GM18870 (cell line): ENCODE results near the gene KRTAP2-1.
"Not testable (repeated sequence)": the region's sequence is repeated elsewhere in the genome, so short reads cannot be mapped to it uniquely, and the experiment has no call there.

Source experiments
- ATAC-seq: cut with Tn5 transposase; IDR thresholded peaks from one replicate; pipeline ENCODE4 v1.9.1; 2021; ENCODE audit warnings: moderate library complexity; ENCODE audit not compliant: unreplicated experiment

KRTAP2-1 gene, protein sequence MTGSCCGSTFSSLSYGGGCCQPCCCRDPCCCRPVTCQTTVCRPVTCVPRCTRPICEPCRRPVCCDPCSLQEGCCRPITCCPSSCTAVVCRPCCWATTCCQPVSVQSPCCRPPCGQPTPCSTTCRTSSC

DNA sequence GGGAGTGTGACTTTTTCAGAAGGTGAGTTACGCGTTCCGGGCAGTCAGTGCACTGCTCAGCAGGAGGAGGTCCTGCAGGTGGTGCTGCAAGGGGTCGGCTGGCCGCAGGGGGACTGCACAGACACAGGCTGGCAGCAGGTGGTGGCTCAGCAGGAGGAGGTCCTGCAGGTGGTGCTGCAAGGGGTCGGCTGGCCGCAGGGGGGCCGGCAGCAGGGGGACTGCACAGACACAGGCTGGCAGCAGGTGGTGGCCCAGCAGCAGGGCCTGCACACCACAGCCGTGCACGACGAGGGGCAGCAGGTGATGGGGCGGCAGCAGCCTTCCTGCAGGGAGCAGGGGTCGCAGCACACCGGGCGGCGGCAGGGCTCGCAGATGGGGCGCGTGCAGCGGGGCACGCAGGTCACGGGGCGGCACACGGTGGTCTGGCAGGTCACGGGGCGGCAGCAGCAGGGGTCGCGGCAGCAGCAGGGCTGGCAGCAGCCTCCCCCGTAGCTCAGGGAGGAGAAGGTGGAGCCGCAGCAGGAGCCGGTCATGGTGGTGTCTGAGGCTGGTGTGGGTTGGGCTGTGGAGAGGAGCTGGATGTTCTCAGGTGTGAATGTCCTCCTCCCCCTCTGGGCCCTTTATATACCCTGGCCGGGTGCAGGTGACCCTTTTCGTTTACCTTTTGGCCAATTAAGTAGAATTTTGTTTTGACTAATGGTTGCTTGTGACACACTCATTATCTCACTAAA, at the start of gene KRTAP2-1:
Gene KRTAP2-1 (minus strand): TSS at position 582 of the 731 bp plus-strand sequence. CDS start 49 bp downstream, at position 533.
- ATAC-seq = not testable (repeated sequence)

DNA sequence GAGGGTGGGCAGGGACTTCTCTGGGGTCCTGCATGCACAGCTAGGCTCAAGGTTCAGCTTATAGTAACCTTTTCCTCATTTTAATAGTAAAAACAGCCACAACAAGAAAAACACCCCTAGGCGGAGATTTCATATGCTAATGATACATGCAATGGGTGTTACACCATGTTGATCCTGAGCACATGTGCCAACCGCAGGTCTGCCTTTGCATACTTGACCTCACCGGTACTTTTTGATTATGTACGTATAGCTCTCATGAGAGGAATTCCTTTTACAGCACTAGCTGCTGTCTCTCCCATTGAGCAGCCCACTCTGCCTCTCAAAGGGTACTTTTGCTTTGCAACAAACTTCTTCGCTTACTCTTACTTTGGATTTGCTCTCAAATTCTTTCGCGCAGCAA, 48.9 kb upstream of the KRTAP2-1 start:
- ATAC-seq = no peak

DNA sequence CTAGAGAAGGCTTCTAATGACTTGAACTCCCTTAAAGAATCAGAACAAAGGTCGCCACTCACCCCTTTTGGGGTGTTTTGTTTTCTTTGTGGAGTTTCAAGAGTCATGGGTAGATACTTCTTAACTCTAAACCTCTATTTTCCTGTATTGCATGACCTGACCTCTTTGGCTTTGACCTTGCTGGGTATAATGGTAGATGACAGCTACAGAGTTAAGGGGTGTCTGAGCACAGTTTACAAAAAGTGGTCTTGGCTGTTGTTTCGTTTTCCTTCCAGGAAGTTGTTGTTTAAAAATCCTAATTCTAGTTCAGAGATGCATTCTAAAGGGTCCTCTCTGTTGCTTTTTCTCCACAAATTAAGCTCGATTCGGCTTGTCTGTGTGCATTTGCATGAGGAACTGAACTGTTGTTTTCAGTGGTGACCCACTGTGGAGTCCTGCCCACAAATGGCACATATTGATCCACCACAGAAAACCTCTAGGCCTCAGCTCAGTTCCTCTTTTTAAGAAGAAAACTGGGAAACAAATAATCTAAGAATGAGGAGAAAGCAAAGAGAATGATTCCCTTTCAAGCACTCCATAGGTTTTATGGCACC, 41.7 kb upstream of the KRTAP2-1 start:
- not testable (repeated sequence) for ATAC-seq

DNA sequence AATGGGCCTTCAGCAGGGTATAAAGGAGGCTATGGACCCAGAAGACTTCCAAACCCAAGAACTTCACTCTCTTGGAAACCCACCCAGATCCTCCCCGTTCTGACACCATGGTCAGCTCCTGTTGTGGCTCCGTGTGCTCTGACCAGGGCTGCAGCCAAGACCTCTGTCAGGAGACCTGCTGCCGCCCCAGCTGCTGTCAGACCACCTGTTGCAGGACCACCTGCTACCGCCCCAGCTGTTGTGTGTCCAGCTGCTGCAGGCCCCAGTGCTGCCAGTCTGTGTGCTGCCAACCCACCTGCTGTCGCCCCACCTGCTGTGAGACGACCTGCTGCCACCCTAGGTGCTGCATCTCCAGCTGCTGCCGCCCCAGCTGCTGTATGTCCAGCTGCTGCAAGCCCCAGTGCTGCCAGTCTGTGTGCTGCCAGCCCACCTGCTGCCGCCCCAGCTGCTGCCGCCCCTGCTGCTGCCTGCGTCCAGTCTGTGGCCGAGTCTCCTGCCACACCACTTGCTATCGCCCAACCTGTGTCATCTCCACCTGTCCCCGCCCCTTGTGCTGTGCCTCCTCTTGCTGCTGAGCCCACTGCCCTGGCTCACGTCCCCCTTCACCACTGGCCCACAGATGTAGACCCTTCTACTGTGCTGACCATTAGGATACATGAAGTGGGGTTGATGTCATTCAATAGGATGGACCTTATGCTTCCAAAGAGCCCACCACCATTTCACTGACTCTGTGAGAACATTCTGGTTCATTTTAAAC, 37.2 kb upstream of the KRTAP2-1 start, which contains the start of gene KRTAP4-7:
Gene KRTAP4-7 (plus strand): TSS at position 51 of the 757 bp plus-strand sequence. CDS start 57 bp downstream, at position 108.
- ATAC-seq = not testable (repeated sequence)

DNA sequence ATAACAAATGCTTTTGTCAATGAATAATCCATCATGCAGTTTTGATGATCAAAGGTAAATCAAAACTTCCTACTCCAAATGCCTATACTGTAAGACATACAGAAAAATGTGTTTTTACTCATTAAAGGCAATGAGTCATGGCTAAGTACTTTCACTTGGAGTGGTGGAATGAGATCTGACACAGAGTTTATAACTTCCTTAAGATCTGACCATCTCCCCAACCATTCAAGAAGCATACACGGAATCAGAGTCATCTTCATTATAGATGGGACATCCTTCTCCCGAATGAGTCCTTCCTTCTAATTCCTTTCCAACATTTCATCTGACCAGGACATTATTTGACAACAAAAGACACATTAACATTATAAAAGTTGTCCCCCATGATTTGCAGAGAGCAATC, 36.3 kb upstream of the KRTAP2-1 start:
- not testable (repeated sequence) for ATAC-seq

DNA sequence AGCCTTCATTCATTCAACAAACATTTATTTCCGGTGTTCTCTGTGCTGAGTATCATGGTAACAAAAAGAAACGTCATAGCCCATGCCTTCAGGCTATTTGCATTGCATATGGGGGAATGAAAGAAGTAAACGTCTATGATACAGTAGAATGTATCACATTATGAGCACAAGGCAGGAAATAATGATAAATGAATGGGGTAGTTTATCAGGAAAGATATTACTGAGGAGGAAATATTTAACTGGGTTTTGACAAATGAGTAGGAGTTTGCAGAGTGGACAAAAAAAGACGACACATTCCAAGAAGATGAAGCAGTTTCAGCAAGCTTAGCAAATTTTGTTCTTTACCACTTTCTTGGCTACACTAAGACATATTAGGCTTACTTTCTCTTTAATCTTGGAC, 35.5 kb upstream of the KRTAP2-1 start:
- ATAC-seq = no peak

DNA sequence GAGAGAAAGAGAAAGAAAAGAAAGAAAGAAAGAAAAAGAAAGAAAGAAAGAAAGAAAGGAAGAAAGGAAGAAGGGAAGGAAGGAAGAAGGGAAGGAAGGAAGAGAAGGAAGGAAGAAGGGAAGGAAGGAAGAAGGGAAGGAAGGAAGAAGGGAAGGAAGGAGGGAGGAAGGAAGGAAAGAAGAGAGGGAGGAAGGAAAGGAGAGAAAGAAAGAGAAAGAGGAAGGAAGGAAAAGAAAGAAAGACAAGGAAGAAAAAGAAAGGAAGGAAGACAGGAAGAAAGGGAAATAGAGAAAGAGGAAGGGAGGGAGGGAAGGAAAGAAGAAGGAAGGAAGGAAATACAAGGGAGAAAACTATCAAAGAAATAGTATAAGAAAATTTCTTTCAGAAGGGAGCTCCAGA, 29.7 kb upstream of the KRTAP2-1 start:
- no peak for ATAC-seq

DNA sequence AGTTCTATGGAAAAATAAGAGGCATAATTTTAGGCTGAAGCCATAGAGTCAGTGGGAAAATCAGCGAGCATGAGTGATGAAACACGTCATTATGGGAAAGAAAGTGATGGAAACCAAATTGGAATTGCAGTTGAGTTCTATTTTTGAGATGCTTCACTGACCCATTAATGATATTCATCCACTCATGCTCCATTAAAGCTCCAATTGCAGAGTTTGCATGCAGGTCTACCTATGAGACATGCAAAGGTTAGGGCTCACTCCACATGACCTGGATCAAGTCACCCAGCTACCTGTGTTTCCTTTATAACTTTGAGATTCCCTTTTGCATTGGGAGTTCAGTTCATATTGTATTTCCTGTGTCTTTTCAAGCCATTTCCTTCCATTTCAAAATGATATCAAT, 26.6 kb upstream of the KRTAP2-1 start:
- ATAC-seq = no peak

DNA sequence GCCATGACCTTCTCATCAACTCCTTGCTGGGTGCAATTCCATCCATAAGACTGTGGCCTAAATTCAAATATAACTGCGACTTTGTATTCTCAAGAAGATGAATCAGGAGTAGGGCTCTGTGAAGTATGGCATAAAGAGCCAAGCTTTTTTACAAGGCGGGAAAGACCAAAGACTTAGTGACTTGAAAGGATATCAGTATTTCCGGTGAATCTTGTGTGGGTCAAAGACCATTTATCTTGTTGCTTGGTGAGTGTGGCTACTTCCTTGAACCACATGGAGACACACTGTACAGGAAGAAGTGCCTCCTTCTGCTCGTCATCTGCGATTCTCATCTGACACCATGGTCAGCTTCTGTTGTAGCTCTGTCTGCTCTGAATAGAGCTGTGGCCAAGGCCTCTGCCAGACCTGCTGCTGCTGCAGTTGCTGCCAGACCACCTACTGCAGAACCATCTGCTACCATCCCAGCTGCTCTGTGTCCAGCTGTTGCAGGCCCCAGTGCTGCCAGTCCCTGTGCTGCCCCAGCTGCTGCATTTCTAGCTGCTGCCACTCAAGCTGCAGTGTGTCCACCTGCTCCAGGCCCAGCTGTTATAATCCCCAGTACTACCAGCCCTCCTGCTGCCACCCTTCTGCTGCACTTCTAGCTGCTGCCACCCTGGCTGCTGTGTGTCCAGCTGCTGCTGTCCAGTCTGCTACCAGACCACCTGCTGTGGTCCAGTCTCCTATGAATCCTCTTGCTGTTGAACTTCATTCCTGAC, 24.7 kb upstream of the KRTAP2-1 start:
- no peak for ATAC-seq

DNA sequence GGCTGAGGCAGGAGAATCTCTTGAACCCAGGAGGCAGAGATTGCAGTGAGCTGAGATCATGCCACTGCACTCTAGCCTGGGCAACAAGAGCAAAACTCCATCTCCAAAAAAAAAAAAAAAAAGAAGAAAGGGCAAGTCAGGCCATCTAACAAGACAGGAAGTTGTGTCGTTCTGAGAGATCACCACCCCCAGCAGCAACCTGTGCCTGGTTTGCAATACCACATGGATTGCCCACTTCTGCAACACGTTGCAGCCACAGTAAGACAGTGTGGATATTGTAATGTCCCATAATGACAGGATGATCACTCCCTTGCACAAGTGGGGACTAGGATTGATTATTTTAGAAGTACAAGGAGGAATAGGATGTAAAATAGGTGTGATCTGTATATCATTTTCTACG, 21.9 kb upstream of the KRTAP2-1 start:
- ATAC-seq = no peak

DNA sequence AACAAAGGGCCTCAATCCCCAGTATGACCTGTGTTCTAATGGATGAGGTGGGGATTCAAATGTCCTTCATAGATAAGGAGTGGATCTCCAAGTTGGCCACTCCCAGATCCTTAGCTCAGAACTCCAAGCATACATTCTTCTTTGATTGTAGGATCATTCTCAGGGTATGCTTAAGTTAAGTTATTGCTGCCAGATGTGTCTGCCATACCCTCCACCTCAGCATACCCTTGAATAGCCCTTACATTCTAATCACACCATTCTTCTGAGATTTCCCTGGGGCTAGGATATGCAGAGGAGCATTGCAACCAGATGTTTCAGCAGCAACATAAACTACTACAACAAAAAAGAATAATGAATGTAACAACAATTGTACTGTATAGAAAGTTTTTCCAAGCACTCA, 20.2 kb upstream of the KRTAP2-1 start:
- ATAC-seq = no peak

DNA sequence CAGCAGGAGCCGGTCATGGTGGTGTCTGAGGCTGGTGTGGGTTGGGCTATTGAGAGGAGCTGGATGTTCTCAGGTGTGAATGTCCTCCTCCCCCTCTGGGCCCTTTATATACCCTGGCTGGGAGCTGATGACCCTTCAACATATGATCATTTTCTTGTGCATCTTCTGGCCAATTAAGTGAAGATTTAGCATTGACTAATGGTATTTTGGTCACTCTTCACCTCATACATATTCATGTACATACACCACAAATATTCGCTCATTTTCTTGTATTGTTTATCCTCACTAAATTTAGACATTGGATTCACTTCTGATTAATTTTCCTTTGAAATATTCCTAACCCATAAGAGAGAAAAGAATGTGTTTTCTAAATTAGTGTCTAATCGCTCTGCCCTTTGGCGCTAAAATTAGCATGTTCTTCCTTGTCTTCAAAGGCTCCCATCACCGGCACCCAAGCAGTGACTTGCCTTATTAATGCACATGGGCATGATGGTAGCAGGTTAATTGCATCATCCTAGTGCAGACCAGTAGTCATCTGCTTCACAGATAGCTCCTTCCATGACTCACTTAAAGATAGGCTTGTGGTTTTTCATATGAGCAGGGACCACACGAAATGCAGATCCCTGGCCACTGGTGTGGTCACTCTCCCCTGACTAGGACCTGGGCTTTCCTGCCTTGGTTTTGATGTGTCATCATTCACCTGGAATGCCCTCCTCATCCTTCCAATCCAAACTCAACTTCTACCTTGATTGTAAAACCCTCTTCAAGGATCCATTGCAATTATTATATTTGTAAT, 18.9 kb upstream of the KRTAP2-1 start, which contains the start of gene KRTAP2-4:
Gene KRTAP2-4 (minus strand): TSS at position 51 of the 796 bp plus-strand sequence. CDS start 34 bp downstream, at position 17.
- ATAC-seq = no peak

DNA sequence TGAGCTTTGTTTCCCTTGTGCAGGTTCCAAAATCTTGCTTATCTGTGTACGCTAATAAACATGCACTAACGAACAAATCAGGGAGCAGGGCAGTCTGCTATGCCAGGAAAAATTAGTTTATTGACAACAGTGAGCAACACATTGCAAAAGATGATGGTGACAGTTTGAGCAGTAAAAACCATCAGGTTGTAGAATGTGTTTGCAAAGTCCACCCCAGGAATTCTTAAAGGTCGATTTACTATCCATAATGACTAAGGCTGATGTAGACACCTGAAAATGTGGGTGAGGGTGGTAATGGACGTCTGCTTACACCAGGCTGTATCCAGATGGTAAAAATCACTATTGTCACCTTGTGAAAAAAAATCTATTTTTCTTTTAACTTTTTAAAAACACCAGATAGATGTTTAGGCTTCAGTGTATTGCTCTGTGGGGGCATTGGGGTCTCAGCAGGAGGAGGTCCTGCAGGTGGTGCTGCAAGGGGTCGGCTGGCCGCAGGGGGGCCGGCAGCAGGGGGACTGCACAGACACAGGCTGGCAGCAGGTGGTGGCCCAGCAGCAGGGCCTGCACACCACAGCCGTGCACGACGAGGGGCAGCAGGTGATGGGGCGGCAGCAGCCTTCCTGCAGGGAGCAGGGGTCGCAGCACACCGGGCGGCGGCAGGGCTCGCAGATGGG, 18.0 kb upstream of the KRTAP2-1 start:
- not testable (repeated sequence) for ATAC-seq

DNA sequence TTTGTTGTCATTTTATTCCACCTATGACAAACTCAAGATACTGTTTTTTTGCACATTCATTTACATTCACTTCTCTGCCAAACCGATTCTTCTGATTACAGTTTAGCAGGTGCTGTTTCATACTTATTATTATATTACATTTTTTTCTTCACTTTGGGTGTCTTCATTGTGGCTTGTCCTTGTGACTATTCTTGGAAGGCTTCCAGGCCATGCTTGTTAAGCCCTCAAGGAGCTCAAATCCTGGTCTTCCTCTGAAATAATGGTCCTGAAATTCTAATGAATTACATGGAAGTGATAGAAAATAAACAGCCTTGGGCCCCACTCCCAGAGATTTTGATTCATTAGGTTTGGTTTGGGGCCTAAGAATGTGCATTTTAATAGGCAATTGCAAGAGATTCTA, 17.2 kb upstream of the KRTAP2-1 start:
- ATAC-seq = no peak

DNA sequence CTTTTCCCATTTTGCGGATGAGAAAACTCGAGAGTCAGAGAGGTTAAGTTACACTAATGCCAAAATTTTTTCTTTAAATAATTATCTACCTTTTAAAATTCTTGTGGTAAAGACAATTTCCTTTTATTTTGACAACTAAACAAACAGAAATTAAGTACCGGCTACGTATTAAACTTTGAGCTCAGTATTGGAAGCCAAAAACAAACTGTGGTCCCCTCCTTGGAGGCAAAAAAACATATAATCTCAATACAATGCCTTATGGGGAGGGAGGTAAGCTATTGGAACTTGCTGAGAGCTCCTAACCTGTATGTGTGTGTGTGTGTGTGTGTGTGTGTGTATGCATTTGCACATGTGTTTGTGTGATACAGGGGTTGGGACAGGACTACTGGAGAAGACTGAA, 16.3 kb upstream of the KRTAP2-1 start:
- no peak for ATAC-seq

DNA sequence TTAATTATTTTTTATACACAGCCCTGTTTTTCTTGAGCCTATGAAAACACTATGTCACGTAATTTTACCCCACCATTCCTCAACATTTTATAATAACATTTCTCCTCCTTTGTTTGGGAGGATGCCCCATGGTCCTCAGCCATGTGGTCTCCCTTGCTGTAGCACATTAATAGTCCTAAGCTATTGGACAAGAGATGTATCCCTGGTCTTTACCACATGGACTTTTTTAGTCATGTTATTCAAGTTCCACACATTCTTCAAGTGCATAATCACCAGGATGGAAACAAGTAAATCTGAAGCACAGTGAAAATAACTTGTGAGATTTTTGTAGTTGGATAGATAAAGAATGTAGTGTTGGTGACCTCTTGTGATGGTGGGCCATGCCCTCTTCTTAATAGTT, 14.8 kb upstream of the KRTAP2-1 start:
- no peak for ATAC-seq

DNA sequence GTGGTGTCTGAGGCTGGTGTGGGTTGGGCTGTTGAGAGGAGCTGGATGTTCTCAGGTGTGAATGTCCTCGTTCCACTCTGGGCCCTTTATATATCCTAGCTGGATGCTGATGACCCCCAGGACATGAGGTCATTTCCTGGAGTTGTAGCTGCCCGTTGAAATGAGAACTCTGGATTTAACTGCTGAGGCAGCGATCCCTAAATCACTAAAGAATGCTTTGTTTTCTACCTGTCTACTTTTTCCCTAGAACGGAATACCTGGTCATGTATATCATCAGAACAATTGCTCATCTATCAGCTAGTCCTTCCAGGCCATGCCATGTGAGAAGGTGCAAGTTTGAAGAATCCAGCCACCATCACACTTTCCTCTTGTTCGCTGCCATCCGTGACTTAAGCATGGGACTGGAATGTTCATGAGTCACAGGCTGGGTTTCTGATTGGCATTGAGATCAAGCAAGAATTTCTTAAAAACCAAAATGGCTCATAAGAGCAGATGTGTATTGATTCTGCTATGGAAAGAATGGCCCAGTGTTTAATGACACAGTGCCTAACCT, 13.0 kb upstream of the KRTAP2-1 start, which contains the start of gene KRTAP2-3:
Gene KRTAP2-3 (minus strand): TSS at position 63 of the 553 bp plus-strand sequence. CDS start 64 bp downstream, outside the sequence.
- ATAC-seq = no peak

DNA sequence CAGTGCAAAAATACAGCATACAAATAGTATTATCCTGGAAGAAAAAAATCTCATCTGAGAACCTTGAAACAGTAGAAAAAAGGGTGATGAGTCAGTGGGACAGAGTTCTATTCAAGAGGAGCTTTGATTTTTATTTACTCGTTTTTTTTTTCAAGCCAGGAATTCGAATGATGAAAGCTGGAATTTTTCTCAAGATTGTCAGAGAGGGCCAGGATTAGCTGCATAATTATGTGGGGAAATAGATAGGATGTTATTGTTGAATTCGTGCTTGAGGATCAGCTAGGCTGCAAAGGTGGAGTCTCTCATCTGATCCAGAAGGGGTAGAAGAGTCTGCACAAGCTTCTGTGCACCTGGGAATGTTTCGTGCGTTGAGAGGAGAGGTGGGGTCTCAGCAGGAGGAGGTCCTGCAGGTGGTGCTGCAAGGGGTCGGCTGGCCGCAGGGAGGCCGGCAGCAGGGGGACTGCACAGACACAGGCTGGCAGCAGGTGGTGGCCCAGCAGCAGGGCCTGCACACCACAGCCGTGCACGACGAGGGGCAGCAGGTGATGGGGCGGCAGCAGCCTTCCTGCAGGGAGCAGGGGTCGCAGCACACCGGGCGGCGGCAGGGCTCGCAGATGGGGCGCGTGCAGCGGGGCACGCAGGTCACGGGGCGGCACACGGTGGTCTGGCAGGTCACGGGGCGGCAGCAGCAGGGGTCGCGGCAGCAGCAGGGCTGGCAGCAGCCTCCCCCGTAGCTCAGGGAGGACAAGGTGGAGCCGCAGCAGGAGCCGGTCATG, 12.3 kb upstream of the KRTAP2-1 start:
- not testable (repeated sequence) for ATAC-seq
